ENCODE measurements around the gene RIPK1.
A peak's percentile ranks its signal among the peaks of the same experiment; 100 is the strongest.

The RIPK1 gene

GRCh38 chr6:3086282-3086946 lies 18.1 kb downstream of the RIPK1 start:
- DNase-seq = no peak

GRCh38 chr6:3088446-3088845 lies 20.2 kb downstream of the RIPK1 start:
- DNase-seq = no peak

GRCh38 chr6:3088968-3089367 lies 20.7 kb downstream of the RIPK1 start:
- no peak for DNase-seq

DNA sequence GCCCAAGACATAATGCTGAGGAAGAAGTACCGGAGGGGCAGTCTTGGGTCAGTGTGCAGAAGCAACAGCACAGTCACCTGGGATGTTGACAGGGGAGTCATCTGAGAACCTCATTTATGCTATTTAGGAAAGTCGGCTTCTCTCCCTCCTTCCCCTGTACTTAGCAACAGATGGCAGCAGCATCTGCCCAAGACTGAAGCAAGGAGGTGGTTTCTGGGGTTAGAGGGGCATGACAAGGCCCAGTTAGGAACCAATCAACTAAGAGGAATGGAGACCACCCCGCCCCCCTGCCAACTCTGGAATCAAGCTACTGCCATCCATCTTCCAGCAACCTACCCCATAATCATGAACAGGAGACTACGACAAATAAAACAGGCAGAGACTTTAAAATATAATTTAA lies 21.7 kb downstream of the RIPK1 start:
- no peak for DNase-seq

GRCh38 chr6:3094815-3095214 lies 26.5 kb downstream of the RIPK1 start:
- no peak for DNase-seq

GRCh38 chr6:3102875-3103274 lies 34.6 kb downstream of the RIPK1 start:
- no peak for DNase-seq

- no peak for DNase-seq
Observed at GRCh38 chr6:3108746-3109414, 40.6 kb downstream of the RIPK1 start.

DNA sequence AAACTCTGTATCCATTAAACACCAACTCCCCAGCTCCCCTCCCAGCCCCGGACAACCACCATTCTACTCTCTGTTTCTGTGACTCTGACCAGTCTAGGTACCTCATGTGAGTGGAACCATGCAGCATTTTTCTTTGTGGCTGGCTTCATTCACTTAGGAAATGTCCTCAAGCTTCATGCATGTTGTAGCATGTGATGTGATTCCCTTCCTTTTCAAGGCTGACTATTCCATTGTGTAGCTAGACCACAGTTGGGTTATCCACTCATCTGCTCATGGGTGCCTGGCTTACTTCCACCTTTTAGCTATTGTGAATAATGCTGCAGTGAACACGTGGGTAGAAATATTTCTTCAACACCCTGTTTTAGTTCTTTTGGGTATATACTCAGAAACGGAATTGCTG lies 41.5 kb downstream of the RIPK1 start:
- no peak for DNase-seq

GRCh38 chr6:3114377-3114776 lies 46.1 kb downstream of the RIPK1 start:
- no peak for DNase-seq

GRCh38 chr6:3117912-3118352 lies 49.6 kb downstream of the RIPK1 start:
- DNase-seq = no peak

- peak; percentile 78 for DNase-seq
Observed at GRCh38 chr6:3118353-3119039, 50.2 kb downstream of the RIPK1 start, which contains the start of gene BPHL. BPHL (plus strand) TSS chr6:3118711; CDS start chr6:3118741, 30 bp downstream.

DNA sequence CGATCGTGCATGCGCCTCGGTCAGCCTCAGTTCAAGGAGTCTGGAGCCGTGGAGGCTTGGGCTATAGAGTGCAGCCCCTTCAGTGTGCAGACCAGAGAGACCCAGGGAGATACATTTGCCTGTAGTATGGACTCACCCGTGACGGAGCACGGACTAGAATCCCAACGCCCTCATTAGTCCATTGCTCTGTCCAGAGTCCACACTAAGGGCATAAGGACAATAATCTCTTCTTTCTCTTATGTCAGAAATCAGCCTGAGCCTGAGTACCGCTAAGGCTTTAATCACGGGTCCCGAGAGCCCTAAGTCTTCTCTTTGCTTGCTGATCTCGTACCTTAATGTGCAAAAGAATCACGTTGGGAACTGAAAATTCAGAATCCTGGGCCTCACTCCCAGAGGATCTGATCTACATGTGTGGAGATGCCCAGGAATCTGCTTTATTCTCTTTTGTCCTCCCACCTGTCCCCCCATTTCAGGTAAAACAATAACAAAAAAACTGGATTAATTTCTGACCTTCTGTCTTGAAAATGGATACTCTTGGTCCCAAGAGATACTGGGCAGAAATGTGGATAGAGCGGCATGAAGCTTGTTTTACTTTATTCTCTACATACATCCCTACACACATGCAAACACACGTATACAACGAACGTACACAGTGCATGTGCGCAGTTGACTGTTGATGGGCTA lies 50.9 kb downstream of the RIPK1 start:
- DNase-seq = no peak

DNA sequence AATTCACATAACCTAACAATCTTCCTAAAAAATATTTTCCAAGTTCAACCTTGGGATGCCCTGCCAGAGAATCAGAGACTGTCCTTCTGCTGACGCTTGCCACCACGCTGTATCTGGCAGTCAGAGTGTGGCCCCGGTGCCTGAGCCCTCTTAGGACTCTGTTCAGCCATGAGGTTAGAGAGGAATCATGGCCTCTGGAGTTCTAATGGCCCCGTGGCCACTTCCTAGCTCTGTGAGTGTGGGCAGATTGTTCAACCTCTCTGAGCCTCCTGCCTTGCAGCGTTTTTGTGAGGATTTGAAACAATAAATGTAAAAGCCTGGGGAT lies 52.4 kb downstream of the RIPK1 start:
- DNase-seq = no peak

DNA sequence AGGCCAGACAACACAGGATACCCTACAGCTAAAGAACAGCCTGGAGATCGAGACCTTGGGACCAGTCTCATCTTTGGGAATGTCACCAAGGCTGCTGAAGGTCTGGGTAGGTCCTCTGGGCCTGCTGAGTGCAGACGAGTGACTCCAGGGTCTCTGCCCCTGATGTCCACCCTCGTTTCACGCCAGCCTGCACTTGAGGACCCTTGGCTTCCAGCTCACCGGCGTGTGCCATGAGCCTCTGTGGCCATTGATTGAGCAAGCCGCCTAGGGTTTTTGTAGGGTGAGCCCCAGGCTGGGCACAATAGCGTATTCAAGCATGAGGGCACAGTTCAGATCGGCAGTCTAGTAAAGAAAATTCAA lies 54.5 kb downstream of the RIPK1 start:
- no peak for DNase-seq

GRCh38 chr6:3124667-3125066 lies 56.4 kb downstream of the RIPK1 start:
- peak; percentile 0 for DNase-seq

DNA sequence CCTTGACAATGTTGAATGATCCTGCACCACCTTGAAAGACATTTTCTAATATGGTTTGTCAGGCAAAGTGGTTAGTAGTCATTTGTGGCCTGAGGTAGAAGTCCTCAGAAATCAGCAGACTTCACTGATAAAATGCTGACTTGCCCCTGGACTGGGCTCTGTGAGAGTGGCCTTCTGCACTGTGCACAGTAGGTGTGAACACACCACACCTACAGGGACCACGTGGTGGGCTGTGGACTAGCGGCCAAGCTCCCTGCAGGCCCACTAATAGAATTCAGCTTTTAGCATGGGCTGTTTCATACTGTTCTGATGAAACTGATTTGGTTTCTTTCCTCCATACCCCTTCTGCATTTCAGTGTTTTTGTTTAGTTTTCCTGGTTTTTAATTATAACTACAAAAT lies 57.5 kb downstream of the RIPK1 start:
- DNase-seq = no peak

GRCh38 chr6:3128356-3129108 lies 60.2 kb downstream of the RIPK1 start:
- DNase-seq = no peak

GRCh38 chr6:3131695-3132094 lies 63.4 kb downstream of the RIPK1 start:
- no peak for DNase-seq

GRCh38 chr6:3133515-3133914 lies 65.2 kb downstream of the RIPK1 start:
- no peak for DNase-seq

DNA sequence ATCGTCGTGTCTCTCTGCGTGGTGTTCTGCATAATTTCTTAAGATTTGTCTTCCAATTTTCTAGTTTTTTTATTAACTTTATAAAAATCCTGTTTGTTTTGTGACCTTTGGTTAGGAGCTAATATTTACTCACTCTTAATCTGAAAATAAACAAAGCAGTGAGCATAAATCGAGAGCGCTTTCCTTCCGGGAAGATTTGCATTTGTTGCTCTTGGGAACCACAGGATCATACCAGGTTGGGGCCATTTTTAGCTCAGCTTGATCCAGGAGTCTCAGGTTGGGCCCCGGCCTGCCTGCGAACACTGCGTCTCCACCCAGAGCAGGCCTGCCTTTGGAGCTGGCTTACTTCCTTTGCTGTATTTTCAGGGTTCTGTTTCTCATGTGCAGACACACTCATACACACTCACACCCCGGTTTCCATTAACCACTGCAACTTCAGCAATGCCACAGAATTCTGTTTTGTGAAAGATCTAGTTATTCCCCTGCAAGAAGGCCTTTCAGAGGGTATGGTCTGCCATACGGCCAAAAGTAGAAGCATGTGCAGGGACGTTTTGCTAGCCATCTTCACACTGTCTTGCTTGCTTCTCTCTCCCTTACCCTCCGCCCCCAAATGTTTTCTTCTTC lies 67.5 kb downstream of the RIPK1 start:
- DNase-seq = no peak

DNA sequence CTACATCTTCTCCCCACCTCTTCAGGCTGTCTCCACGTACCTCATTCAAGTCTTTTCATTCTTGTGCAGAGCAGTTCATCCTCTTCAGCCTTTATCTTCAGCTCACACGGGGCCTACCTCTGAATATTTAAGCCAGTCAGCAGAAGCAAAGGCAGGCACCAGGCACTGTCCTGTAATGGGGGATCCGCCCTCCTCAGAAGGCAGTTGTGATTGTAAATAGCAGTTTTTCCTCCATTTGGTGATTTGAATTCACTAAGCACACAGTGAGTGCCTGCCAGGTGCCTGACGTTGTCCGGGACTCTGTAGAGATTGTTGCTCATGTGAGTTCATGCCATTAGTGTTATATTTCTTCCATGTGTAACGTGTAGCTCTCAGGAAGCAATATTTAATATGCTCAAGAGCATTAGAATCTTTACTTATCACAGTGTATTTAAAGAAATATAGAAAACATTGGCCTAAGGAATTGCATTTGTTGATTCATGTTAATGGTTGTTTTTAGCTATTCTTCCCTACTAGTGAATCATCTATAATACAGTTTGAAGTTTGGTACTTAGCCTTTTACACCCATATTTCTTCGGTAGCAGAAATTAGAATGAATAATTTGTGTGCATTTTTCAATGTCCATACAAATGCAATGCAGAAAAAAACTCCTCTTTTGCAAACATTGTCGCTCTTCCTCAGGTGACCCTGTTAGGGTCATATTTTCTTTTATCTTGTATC lies 68.2 kb downstream of the RIPK1 start:
- no peak for DNase-seq

Data from NCI-H345 (cell line).